GM18873 (cell line): ENCODE results near the gene A2M.

ENCODE experiments used
- ATAC-seq: cut with Tn5 transposase; IDR thresholded peaks from one replicate; pipeline ENCODE4 v1.9.1; 2021; ENCODE audit warnings: mild to moderate bottlenecking, moderate library complexity, moderate number of reproducible peaks; ENCODE audit not compliant: unreplicated experiment, low FRiP score

A2M gene

DNA sequence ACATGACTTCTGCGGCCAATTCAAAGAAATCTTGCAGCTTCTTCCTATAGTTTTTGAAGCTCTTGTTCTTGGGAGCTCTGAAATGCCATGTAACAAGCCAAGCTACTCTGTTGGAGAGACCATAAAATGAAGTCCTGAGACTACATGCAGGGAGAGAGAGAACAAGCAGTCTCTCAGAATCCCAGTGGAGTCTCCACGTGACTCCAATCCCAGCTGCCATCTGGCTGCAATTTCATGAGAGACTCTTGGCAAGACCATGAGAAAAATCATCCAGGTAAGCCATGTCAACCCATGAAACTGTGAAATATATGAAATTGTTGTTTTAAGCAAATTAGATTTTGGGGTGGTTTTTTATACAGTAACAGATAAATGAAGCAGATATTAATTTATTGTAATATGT, 72.0 kb downstream of the A2M start:
- ATAC-seq = no peak

GRCh38 chr12:9041321-9041720, 74.4 kb downstream of the A2M start:
- ATAC-seq = no peak

- no peak for ATAC-seq
Measured at GRCh38 chr12:9040484-9041186, 75.1 kb downstream of the A2M start.

DNA sequence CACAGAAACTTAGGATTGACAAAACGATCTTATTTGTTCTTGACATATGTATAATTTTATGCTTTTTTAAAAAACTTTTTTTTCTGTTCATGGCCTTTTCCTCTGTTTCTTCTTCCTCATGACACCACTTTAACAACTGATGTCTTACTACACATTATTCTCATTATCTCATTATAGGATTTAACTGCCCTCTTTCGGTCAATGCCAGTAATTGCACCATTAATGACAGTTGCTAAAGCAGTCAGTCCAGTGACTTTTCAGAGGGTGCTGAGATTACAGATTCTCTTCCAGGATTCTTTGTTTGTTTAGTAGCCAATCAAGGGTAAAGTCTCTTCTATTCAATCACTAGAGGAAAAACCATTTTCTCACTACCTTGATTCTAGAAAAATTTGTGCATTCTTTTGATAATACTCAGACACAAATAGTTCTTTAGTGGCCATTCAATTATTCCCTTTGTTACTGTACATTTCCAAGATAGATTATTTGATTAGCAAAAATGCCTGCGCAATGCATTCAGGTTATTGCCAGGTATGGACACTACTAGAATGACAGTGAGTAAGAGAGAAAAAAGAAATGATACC, 76.2 kb downstream of the A2M start:
- ATAC-seq = no peak

GRCh38 chr12:9037431-9037830, 78.3 kb downstream of the A2M start:
- ATAC-seq = no peak

DNA sequence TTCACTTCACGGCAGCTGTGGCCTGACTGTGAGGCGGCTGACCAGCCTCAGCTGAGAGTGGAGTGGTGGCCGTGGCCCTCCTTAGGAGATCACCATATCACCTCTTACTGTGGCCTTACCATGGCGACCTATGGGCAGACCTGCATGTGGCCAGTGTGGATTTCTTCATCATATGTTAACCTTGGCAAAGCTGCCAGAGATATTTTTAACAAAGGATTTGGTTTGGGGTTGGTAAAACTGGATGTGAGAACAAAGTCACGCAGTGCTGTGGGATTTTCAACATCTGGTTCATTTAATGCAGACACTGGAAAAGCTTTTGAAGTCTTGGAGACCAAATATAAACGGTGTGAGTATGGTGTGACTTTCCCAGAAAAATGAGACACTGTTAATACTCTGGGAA, 79.5 kb downstream of the A2M start:
- no peak for ATAC-seq

- ATAC-seq = no peak
Measured at GRCh38 chr12:9034095-9034494, 81.6 kb downstream of the A2M start.

- no peak for ATAC-seq
Measured at GRCh38 chr12:9033265-9033887, 82.3 kb downstream of the A2M start.

- ATAC-seq = no peak
Measured at GRCh38 chr12:9032202-9032964, 83.3 kb downstream of the A2M start.

- ATAC-seq = no peak
Measured at GRCh38 chr12:9030776-9031175, 84.9 kb downstream of the A2M start.

DNA sequence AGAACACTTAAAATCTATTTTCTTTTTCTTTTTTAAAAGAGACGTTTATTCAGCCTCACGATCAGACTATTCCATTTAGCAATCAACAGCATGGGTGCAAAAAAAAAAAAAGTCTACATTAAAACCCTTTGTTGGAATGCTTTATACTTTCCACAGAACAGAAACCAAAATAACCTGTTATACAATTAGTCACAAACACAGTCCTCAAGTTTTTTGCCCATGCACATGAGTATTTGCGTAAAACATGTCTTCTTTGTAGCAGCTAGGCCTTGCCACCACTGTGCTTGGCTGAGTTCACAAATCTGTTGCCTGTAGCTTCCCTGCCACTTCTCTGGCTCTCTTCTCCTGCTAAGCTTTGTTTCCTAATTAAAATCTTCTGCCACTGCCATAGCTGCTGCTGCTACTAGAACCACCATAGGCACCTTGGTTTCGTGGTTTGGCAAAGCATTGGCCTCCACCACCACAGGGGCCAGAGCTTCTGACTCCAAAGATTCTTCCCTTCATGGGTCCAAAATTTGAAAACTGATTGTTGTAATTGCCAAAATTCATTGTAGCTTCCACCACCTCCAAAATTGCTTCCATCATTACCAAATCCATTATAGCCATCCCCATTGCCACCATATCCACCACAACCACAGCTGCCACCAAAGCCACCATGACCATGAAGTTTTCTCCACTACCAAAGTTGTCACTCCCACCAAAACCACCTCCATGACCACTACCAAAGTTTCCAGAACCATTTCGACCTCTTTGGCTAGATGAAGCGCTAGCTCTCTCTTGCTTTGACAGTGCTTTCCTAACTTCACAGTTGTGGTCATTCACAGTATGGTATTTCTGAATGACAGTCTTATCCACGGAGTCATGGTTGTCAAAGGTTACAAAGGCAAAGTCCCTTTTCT, 88.3 kb downstream of the A2M start:
- no peak for ATAC-seq

DNA sequence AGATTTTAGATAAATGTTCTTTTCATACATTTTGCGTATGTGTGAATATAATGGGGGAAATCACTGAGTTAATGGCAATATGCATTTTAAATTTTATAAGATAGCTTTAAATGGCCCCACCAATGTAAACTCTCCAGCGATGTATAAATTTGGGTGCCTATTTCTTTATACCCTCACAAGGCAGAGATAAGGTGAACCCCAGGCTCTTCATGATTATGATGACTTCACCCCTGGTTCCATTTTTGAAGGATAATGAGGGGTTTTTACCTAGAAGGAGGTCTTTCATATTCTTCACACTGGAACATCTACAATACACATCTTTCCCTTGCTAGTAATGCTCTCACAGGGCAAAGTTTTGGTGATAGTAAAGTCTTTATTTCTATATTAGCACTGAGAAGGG, 91.2 kb downstream of the A2M start:
- ATAC-seq = no peak

- ATAC-seq = no peak
Measured at GRCh38 chr12:9022592-9022991, 93.1 kb downstream of the A2M start.
